Uterus (tissue), 2 donors: ENCODE data around the gene DOCK6.

Experiments used
- CTCF ChIP-seq, 4 experiments: fragments of 200-600 bp in 2 of 4; fragments of 450-650 bp in 2 of 4; sonication (generic) in 2 of 4; IDR thresholded peaks; one replicate each; pipeline ENCODE4 v1.5.1; 2016 to 2019; ENCODE audit warnings: antibody characterized with exemption in 4 of 4, mild to moderate bottlenecking in 2 of 4, moderate library complexity in 1 of 4
- POLR2A ChIP-seq, 2 donors: fragments of 450-650 bp; IDR thresholded peaks; one replicate each; pipeline ENCODE4 v1.6.1; 2016; ENCODE audit warnings: antibody characterized with exemption in 2 of 2, mild to moderate bottlenecking in 1 of 2, moderate library complexity in 1 of 2

GRCh38 chr19:11223200-11223599, 39.1 kb downstream of the DOCK6 start:
- TF ChIP-seq CTCF (IDR thresholded peaks at IDR 0.05) (no peak), POLR2A (IDR thresholded peaks at IDR 0.05) (no peak)
